ENCODE data around the gene FSTL4.

- TF ChIP-seq EZH2 (IDR thresholded peaks at IDR 0.05; ENCODE audit: borderline replicate concordance, insufficient read depth, low read depth, low read length, poor library complexity, severe bottlenecking) (no peak), CTCF (IDR thresholded peaks at IDR 0.05) (no peak)
Measured at GRCh38 chr5:133412661-133413060, 199.7 kb downstream of the FSTL4 start.

Measured in B cell (primary cell).